Fibroblast of skin of left biceps (primary cell): Measurements from ENCODE around the gene TEX51.

Experiments
- DNase-seq, 2 experiments: peaks; one replicate each; pipeline ENCODE4 v3.0.0-alpha.2; 2013; ENCODE audit warnings: low read depth in 2 of 2

Gene TEX51

DNA sequence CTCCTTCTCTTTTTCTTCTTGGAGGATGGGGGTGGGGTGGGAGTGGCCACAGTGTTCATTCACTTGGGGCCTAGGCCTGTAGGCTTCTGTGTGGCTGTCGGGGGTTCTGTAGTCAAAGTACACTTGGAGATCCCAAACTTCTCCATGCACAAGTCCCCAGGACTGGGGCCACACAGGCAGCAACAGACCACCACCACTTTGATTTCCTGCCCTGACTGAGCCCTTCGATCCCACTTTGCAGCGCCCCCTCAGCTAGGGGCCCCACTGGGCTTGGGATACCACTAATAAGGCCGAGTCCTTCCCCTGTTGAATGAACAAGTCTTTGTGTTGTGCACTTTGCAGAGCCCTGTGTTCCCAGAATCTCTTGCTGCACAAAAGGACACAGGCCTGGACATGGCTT lies 5.5 kb upstream of the TEX51 start:
- no peak for DNase-seq

DNA sequence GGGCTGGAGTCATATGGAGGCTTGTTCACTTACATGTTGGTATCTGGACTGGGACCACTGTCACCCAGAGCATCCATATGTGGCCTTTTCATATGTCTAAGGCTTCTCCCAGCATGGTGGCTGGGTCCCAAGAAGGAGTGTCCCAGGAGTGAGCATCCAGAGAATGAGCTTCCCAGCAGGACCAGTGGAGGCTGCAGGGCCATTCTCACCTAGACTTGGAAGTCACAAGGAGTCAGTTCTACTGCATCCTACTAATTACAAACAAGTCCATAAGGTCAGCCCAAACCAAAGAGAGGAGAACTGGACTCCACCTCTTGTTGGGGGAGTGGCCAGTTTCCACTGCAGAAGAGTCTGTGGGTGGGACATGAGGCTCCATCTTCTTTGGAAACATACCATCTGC lies 5.1 kb upstream of the TEX51 start:
- DNase-seq = no peak

DNA sequence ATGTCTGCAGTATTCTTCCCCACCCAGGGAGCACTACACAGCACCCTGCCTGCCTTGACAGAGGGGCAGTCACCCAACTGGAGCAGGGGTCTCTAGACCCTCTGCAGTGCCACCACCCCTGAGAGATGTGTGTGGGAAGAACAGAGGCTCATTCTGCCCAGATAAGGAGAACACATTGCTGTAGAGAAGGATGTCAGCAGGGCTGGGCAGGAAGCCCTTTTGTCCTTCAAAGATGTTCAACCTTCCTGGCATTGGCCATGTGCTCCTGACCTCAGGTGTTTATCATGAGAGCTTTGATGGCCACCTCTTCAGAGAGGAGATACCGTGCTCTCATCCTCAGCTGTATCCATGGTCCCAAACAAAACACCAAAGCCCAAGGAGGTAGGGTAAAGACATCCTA lies 4.6 kb upstream of the TEX51 start:
- DNase-seq = no peak

DNA sequence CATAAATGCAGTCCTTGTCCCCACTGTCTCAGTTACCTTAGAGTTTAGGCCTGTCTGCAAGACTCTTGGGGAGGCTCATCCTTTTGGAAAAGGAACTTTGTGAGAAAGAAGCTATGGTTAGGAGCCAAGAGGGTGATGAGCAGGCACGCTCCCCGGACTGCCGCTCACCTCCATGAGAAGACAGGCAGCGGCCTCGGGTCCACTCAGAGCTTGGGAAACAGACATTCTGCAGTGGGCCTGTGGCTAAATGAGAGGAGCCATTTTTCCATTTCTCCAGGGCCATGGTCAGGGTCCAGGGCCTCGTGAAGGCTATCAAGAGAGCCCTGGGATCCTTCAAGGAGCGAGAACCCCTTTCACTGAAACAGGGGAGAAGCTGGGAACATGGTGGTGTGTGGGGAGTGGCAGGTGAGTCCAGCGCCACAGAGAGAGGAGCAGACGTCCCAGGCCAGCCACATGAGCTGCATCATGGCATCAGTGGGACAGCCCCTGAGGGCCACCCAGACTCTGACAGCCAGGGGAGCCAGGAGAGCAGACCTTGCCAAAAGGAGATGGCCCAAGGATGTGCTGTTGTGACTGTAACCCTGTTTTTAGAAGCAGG lies 4.0 kb upstream of the TEX51 start:
- DNase-seq = no peak

DNA sequence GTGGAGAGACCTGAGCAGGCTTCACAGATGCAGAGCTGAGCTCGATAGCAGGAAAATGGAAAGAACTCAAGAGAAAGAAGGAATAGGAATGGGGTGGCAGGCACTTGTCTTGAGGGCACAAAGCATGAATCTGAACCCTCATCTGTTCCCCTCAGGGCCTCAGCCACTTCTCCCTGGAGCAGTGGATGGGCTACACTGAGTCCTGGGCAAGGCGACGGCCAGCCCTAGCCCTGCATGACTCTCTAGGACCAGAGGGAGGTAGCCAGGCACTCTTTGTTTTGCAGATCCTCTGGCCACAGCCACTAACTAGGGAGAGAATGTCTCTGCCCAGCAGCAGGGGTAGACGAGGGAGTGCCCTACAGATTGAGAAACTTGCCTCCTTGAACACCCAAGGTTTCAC lies 3.4 kb upstream of the TEX51 start:
- no peak for DNase-seq

DNA sequence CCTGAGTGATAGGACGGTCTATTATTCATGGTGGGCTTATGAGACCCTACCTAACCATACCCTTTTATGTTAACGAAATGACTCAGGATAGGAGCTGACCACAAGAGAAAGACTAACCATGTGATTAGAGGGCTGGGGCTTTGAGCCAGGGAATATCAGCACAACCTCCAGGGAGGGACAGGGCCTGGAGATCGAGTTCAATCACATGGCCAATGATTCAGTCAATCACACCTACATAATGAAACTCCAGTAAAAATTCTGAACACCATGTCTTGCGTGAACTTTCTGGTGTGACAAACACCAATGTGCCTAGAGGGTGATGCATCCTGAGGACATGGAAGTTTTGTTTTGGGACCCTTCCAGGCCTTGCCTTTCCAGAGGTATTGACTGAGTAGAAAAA lies 2.2 kb upstream of the TEX51 start:
- DNase-seq = no peak

DNA sequence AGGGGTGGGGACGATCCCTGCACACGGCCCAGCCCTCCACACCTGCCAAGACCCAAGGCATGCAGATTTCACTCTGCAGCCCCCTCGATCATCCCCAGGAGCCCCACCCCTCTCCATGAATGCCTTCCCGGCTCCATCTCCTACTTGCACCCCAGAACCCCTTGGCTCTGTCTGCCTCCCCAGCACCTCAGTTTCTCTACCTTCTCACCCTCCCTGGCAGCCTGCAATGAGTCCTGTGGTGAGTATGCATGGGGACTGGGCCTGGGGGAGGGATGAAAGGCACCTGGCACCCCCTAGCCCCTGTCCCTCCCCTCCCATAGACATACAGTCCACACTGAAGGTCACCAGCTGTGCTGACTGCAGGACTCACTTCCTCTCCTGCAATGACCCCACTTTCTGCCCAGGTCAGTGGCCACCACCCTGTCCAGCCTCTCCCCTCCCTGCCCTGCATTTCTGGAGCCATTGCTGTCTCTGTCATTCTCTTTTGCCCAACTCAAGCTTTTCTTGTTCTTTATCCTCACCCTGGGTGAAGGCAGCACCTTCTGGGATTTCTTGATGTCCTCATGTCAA lies 1.0 kb downstream of the TEX51 start:
- no peak for DNase-seq

DNA sequence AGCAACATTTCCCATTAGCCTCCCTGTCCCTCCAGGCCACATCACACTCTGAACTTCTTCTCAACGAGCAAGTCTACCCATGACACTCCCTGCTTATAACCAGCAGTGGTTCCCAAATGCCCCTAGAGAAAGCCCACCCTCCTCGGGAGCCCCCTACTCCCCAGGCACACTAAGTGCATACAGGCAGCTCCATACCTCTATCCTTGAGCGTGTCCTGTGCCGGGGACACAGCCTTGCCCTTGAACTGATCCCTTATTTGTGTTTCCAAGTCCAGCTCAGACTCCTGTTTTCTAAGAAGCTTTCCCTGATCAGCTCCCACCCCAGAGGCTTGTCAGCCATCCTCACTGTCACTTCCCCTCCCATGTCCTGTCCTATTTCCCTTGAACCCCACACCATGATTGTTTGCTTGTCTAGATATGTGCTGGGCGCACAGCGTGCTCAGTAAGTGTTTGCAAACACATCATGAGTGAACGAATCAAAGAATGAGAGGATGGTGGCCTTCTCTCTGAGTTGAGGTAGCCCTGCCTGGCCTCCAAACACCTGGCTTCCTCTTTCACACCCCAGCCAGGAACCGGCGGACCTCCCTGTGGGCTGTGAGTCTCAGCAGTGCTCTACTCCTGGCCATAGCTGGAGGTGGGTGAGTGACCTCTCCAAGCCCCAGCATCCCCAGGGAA lies 2.1 kb downstream of the TEX51 start:
- DNase-seq = no peak

DNA sequence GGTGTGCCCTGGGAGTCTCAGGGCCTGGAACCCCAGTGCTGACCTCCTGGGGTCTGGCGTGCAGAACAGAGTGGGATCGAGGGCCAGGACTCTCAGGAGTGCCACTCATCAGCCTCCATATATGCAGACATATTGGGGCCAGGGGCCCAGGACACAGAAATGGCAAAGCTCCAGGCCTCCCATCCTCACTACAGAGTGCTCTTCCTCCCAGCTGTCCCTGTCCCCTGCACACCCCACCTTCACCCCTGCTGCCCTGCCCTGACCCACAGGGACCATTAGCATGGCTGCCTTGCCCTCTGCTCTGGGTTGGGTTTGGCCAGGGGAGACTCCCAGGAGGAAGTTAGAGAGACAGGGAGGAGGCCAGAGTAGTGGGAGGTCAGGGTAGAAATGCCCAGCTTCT lies 2.8 kb downstream of the TEX51 start:
- no peak for DNase-seq

DNA sequence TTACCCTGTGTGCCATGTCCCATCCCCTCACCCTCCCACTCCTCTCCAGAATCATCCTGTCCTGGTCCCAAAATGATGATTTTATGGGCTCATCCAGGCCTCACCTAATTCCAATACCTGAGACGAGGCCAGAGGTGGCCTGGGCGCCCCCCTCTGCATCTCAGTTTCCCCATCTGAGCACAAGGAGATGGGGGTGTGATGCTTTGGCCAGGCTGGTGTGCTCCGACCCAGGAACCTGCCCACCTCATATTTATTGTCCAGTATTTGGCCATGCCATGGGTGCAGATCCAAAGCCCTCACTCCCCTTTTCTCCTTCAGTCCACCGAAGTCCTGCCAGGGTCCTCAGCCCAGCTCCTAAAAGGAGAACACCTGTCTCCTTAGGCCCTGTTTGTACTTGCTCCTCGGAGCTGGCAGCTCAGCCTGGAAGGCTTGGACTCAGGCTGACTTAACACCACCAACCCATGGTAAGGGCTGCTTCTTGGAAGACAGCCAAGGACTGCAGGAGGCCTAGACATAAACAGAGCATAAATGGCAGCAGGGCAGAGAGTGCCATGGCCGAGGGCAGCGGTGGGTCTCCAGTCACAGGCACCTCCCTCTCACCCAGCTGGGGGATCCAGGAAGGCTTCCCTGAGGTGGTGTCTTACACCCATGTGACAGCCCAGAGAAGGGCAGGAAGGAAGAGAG lies 3.6 kb downstream of the TEX51 start:
- no peak for DNase-seq

DNA sequence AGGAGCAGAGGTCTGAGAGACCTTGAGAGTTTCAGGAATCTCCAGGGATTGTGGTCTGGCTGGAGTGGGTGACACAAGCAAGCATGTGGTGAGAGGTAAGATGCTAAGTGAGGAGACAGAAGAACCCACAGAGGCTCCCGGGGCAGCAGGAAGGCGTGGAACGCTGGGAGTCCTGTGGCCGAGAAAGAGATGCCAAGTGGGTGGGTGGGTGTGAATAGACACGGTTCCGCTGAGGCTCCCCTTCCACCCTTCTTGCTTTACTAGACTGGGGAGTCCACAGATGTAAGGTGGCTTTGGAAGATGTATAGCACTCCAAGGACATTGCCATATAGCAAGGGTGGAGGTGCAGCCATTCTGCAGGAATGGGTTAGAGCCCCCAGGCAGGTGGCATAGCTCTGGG lies 4.2 kb downstream of the TEX51 start:
- no peak for DNase-seq

DNA sequence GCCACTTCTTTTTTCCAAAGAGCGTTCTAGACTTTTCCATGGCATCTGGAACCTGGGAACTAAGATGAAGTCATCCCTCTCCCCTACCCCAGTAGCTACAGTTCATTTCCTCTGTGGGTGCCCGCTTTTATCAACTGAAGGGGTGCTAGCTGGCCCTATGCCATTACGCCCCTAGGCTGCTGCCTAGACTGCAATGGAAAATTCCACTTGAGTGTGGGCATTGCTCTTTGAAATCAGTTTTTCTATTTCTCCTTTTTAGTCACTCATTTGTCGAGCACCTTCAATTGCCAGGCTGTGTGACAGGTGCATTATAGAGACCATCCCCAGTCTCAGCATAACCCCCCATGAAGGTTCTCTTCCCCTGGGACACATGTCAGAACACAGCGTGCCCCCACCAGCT lies 7.3 kb downstream of the TEX51 start:
- no peak for DNase-seq

DNA sequence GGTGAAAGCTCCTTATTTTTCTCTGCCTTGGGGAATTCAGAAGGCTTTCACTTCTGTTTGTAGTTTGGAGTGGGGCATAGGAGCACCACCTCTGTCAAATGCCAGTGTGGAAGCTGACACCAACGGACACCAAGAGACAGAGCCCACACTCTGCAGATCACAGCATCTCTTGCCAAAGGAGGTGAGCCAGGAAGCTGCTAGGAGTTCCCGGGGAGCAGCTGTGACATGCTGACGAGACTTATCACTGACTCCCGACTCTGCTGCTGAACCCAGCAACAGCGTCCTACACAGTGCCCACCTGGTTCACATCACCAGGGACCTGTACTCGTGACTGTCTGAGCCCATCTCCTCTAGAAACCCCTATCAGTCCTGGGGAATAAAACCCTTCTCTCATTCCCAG lies 8.1 kb downstream of the TEX51 start:
- DNase-seq = no peak

DNA sequence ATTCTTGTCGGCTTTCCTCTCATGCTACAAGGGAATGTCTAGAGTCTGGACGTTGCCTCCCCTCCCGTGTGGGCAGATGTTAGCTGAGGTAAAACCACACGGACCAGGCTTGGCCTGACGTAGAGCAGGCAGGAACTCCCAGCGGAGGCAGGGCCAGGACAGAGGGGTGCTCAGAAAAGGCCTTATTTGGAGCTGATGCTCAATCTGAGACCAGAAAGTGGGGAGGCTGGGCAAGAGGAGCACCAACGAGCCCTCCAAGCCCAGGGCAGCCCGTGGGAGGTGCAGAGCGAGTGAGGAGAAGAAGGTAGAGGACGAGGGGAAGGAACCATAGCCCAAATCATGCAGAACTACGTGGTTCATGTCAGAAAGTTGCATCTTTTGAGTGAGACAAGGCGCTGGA lies 9.0 kb downstream of the TEX51 start:
- no peak for DNase-seq

DNA sequence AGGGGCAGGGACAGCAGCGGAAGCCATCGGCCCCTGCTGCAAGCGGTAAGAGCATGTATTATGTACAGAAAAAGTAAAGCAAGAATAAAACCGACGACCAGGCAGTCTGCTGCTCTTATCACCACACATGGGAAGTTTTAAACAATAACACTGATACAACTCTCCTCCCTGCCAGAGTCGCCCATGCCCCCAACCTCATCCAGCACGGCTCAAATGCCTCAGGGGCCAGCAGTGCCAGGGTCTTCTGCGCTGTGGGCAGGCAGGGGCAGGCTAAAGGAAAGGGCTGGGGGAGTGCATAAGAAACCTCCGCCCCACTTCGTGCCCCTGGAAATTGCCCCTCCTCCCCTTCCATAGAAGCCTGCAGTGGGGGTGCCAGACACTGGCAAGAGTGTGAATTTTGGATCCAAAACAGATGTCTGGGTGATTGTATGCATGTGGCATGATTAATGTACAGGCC lies 10.1 kb downstream of the TEX51 start:
- no peak for DNase-seq

DNA sequence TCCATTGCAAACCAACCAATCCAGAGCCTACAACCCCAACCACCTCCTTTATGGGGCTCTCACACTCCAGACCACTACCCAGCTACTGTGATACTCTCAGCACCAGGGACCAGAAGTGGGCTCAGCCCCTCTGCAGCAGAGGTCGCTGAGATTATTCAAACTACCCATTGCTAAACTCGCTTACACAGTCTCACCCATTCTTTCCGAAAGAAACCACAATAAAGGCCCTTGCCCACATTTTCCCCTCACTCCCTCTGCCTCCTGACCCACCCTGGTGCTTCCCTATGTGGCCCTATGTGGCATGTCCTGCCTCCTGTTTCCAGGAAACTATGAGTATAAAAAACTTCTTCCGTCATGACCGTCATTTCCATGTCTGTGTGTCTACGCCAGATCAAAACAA lies 10.7 kb downstream of the TEX51 start:
- no peak for DNase-seq

DNA sequence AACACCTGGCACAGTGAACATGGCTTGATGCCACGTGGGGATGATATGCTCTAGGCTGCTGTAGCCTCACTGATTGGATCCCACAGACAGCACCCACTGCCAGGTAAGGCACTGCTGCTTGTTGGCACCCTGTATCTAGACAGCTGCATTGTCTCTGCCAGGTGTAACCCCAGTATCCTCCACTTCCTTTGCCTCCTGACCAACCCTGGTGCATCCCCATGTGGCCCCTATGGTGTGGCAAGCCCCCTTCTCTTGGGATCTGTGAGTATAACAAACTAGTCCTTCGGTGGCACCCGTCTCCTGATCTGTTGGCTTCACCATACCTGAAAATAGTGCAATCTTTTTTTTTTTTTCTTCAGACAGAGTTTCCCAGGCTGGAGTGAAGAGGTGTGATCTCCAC lies 11.1 kb downstream of the TEX51 start:
- DNase-seq = no peak

DNA sequence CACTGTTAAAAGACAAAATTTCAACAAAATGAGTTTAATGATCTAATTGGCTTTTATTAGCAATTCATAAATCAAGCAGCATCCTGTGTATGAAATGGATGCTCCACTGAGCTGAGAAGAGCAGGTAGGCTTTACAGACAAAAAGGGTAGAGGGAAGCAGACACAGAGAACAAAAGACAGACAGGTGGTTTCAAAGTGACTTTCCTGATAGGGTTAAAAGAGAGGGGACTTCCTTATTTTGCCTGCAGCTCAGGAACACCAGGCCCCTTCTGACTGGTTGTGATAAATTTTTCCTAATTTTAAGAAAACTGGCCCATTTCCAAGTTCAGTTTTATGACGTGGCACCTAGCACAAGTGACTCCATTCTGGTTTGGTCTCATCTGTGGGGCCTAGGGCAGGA lies 11.9 kb downstream of the TEX51 start:
- no peak for DNase-seq

DNA sequence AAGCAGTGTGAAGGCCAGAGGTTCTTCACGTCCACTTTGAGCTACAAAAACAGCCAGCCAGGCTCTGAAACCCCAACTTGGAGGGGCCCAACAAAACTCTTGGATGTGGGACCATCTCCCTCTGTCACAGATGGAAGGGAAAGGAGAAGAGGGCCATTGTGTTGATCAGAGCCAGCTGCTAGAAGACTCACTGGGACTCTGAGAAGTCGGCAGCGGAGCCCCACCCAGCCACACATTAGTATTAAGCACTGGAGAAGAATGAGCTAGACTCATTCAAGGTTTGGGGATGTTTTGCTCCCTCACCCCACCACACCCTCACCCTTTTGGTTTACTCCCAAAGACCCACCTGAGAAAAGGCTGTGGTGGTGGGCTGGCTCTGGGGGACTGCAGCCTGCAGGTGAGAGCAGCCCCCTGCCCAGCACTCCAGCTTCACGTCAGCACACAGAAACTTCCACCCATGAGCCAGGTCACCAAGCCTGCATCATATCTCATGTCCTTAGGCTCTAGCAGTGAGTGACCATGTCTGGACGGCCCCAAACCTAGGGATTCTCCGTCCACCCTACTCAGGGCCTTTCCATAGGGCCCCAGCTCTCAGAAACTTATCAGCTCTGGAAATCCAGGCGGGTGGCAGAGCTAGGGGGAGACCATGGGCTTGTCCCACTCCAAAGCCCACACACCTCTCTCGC lies 12.6 kb downstream of the TEX51 start:
- DNase-seq = no peak

DNA sequence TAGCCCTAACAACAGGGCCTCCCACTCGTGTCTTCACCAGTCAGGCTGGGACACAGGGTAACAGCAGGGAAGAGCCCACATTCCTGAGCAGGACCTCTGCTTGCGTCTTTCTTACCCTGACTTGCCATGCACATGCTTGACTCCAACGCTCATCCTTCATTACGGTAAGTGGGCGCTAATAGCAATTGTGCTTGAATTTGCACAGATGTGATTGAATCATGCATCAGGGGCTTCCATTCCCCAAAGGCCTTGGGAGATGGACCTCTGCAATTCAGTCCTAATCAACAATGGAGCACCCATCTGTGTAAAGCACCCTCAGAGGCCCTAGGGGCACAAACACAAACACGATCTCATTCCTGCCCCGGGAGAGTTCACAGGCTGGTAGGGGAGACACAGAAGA lies 13.5 kb downstream of the TEX51 start:
- DNase-seq = no peak

DNA sequence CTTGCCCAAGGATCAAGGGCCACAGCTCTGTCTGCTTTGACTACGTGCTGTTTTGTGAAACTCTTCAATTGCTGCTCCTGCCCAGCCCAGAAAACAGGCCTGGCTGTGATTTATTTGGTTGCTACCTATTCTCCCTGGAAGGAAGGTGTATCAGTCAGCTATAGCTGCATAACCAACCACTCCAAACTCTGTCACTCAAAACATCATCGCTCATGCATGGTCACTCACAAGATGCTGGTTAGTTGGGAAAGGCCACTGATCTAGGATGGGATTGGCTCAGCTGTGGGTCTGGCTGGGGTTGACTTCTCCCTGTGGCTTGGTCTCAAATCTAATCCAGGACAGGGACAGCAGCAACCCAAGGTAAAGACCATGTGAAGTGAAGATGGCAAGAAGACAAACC lies 14.6 kb downstream of the TEX51 start:
- no peak for DNase-seq

DNA sequence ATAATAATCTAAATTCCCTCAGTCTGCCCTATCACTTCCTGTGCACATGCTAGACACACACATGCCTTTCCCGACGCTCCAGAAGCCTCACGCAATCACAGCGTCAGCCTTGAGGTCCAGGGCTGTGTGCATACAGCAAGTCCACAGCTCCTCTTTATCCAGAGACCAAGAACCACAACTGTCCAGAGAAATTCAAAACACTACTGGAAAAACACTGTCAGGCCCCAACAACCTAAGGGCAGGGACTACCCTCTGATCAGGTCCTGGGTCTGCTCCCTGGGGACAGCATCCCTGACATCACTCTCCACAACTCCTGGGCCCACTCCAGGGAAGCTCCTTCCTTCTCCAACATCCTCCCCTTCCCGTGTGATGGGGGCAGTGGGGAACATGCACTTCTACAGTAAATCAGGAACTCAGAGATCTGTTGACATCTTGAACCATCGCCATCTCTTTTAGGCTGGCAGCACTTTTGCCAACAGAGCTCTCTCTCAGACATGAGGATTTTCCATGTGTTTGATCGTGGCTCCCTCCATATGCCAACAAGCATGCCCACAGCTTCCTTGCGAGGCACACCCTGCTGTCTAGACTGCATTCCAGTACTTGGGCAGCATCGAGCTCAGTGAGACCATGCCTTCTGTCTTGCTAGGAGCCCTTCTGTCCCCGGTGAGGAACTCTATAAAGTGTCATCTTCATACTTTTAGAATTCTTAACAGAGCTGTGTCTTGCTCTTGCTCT lies 15.4 kb downstream of the TEX51 start:
- DNase-seq = no peak
